Upper lobe of left lung (tissue), 4 donors: ENCODE data around the gene KCNJ18.
"Not testable (repeated sequence)": the region's sequence is repeated elsewhere in the genome, so short reads cannot be mapped to it uniquely, and the experiment has no call there.

Source experiments
- EP300 ChIP-seq, 4 donors: sonication (generic); formaldehyde crosslinking; IDR thresholded peaks; one replicate each; pipeline ENCODE4 v1.5.1; 2017; ENCODE audit warnings: antibody characterized with exemption in 4 of 4, control low read depth in 2 of 4
- POLR2AphosphoS5 ChIP-seq, 2 donors: sonication (generic); formaldehyde crosslinking; IDR thresholded peaks; one replicate each; pipeline ENCODE4 v1.5.1; 2017; ENCODE audit warnings: antibody characterized with exemption in 2 of 2

GRCh38 chr17:21663166-21663565 lies 29.2 kb upstream of the KCNJ18 start:
- not testable (repeated sequence) for TF ChIP-seq POLR2AphosphoS5, EP300 (IDR thresholded peaks at IDR 0.05)
